Left kidney (tissue), 2 donors: ENCODE results near the gene CCSAP. TPM values are rescaled to one million over a fixed set of nuclear protein-coding genes. Genes with fewer than 3 reads are reported as not detected.
A peak's percentile ranks its signal among the peaks of the same experiment; 100 is the strongest.
"Not testable (repeated sequence)": the region's sequence is repeated elsewhere in the genome, so short reads cannot be mapped to it uniquely, and the experiment has no call there.

Experiments
- DNase-seq: peaks from one replicate; pipeline ENCODE4 v3.0.0-alpha.2; 2013
- polyA plus RNA-seq: library from polyadenylated mRNA; unstranded; fragments of 120-200 nt; gene quantifications from one replicate; pipeline ENCODE4 v1.2.1, GENCODE V29; 2013; ENCODE audit not compliant: insufficient read length

The CCSAP gene
- polyA plus RNA-seq, 1 donor = 11.2 TPM

DNA sequence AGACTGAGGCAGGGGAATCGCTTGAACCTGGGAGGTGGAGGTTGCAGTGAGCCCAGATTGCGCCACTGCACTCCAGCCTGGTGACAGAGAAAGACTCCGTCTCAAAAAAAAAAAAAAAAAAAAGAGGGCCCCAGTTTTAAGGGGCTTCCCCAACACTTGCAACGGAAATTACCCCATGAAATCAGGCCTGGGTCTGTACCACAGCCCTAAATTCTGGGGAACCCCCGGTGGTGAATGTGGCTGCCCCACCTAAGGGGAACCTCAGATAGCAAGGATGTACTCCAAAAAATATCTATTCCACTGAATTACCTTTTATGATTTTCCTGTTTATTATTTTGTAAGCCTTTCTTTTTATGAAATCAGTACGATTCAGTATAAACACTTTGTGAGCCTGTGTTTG is 15.1 kb downstream of the CCSAP start:
- not testable (repeated sequence) for DNase-seq

DNA sequence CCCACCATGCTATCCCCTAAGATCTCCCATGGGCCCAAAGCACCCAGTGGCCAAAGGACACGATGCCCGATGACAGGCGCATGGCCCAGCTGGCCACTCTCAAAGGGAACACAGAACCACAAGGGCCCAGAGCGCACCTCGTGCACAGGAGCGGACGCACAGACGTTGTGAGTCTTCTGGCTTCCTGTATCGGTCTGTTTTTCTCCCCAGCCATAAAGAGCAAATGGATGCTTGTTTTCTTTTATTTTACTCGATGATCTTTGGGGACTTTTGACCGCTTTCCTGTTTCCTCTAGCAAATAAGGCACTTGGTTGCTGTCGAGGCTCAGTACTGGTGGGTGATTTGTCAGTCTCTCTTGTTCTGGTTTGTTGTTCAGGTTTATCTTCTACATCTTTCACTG is 16.2 kb downstream of the CCSAP start:
- no peak for DNase-seq

DNA sequence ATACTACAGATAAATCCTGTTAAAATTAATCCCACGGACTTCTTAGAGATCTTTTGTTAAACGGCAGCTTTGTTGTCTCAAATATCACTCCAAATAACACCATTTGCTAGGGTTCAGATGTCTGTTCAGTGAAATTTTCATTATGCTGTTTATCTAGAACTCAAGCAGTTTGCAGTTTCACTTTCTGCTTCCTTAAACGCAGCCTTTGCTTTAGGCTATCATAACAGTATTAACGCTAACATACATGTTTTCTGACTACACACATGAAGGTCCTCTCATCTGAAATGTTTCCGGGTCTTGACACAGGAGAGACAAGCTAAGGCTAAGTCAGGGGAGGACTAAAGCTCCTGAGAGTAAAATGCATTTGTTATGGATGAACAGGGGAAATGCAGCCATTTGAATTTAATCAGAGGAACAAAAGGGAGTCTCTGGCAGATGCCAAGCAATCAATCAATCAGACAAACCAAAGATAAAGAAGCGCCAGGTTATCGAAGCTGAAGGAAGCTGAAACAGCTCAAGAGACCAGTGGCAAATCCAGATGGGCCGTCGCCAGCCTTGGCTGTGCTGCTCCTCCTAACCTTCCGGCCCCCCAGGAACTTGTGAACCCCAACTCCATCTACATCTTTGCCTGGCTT is 16.9 kb downstream of the CCSAP start:
- peak; percentile 17 for DNase-seq

DNA sequence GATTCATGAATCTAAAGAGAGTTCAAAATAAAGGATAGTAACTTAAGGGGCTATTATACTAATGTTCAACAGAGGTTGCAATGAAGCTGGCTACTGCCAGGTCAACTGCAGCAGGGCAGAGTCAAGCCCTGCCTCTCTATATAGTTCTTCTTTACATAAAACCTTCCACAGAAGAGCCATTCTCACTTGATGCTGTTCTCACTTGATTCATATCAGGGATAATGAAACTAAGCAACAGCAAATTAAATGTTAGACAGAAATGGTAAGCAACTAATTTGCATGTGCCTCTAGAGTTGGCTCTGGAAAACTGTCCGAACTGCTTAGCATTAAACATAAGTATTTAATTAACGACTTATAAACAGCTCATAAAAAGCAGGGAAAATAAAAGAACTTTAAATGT is 17.4 kb downstream of the CCSAP start:
- DNase-seq = no peak

DNA sequence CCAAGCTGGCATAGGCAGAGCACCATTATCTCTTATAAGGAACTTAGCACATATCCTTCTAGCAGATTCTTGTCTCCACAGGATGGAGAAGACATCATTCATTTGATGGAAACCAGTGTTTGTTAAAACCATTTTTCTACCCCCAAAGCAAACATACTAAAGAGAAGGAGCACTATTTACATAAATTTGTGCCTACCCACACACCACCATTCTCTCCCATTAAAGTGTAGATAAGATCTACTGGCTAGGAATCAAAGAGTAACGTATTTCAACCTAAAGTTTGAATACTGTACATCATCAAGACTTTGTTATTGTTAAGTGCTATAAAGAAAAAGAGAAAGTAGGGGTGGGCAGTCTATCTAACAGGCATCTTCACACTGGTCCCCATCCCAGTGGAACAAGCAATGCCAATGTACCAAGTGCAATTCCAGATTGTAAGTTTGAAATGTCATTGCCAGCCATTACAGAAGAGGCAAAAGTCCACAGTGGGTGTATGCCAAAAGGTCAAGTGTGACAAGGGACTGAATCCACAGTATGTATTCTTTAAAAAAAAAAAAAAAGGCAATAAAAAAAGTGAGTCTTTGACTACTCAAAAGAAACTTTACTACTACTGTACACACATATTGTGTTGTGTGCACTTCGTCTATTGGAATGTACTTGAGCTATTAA is 18.8 kb downstream of the CCSAP start:
- no peak for DNase-seq

DNA sequence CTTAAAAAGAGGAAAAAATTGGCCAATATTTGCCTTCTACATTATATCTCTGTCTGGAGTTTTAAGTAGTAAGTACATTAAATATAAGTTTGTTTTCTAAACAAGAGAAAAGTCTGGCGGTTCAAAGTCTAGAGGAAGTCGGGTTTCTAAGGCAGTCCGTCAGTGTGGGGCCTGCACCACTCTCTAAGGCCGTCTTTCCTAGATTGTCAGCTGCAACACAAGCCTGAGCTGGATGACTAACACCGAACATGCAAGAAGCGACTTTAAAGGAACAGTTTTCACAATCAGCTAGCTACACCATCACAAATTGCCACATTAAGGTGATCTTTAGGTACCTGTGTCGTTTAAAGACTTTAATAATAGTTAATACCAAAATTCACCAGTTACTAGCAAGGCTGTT is 19.6 kb downstream of the CCSAP start:
- DNase-seq = no peak

DNA sequence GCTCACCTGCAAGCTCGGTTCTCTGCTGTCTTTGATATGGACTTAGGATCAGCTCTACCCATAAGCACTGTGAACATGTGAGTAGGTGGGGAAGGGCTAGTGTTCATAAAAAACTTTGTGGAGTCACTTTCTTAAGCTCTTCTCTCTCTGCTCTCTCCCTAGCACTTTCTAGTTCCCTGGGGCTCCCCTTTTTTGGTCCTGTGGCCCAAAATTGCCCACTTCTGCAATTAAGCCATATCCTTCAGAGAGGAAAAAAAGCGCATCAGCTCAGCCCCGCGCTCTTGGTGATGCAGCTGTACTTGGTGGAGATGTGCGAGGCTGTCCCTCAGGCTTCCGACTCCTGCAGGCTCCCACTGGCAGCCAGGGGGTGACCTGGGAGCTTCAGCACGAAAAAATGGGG is 23.4 kb downstream of the CCSAP start:
- DNase-seq = no peak

DNA sequence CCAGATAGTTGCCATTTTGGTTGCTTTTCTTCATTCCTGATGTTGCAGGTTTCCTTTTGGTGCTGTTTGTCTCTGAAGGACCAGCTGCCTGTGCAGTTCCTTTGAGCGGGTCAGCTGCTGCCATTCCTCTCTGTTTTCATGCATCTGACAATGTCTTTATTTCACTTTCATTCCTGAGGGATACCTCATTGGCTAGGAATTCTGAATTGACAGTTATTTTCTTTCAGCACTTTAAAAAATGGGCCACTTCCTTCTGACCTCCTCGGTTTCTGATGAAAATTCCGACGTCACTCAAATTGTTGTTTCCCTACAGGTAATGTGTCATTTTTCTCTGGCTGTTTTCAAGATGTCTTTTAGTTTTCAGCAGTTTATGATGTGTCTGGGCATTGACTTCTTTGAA is 24.8 kb downstream of the CCSAP start:
- no peak for DNase-seq

DNA sequence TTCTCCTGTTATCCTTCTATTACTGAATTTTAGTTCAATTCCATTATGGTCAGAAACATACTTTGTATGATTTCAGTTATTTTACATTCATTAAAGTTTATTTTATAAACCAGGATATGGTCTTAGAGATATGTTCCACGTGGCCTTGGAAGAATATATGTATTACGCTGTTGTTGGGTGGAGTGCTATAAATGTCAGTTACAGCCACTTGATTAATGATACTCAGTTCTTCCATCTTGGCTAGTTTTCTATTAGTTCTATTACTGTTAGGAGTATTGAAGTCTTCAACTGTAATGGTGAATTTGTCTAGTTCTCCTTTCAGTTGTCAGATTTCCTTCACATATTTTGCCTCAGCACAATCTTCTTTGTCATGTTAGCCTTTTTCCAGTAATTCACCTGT is 26.7 kb downstream of the CCSAP start:
- no peak for DNase-seq

DNA sequence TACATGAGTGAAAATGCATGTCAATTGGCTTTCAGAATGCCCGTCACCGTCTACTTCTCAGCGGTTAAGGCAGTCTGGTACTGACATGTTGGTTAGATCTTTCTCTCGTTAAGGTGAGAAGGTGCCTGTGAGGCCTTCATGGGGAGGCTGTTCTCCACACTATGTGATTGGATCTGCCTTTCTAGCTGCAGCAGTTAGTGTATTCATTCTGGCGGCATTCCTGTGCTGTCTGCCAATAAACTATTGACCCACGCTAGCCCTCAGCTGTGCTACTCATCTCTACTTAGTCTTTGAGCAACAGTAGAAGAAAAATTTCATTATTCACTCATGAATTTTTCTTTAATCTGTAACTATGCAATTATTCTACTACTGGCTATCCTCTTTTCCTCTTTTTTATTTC is 32.0 kb downstream of the CCSAP start:
- no peak for DNase-seq

DNA sequence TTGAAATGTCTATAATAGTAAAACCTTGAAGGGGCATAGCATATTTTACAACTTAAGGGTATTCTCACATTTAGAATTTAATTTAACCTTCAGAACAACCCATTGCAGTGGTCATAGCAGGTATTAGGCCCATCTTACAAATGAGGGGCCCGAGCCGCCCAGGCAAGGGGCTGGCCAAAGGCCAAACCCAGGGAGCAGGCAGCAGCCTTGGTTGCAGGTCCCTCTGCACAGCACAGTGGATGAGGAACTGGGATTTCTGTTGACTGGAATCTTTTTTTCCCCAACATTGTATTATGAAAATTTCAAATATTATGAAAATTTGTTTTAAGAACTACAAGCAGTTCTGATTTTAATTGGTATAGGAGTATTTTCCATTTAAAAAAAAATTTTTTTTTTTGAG is 33.2 kb downstream of the CCSAP start:
- DNase-seq = no peak

DNA sequence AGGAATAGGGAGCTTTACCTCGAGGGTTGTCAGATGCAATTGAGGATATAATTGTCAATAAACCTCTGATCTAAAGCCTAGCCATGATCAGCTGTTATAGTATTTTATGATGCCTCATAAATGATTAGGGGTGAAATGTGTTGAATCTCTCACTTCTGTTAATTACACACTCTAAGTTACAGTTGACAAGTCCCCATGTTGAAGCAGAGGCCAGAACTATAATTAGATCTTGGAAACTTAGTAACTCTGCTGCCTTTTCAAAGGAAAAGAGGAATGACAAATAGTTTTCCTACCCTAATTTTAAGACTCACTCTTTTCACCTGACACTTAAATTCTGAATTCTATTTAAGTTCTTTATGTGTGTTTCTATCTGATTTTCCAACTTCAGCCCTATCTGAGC is 33.8 kb downstream of the CCSAP start:
- DNase-seq = no peak

DNA sequence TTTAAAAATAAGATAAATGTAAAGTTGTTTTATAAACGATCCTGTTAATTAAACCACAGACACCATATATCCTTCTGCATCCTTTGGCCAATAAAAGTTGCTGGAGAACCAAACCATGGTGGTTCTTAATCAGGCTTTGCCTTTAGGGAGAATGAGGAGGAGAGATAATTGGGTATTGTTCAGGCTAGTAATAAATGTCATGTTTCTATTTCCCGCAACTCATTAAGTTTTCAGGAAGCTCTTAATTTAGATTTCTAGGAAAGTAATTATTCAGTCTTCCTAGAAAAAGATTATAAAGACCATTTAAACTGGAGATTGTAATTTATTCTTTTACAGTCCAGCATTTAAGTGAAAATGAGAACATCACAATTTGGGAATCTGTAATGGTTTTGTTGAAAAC is 37.5 kb downstream of the CCSAP start:
- no peak for DNase-seq

DNA sequence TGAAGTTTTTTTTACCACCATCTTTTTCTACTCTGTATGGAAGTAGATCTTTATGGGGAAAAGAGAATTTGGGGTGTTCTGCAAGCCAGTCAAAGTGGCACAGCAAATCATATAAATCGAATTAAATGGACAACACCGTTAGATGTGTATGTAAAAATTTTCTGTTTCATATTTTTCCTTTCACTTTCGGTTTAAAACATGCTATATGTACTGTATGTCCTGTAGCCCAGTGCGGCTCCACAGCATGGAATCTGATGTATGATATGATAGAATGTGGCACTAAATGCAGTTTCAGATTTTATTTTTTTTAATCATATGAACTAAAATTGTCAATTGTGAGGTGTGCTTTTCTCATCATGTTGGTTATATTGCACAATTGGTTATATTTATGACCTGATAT is 39.0 kb downstream of the CCSAP start:
- no peak for DNase-seq

DNA sequence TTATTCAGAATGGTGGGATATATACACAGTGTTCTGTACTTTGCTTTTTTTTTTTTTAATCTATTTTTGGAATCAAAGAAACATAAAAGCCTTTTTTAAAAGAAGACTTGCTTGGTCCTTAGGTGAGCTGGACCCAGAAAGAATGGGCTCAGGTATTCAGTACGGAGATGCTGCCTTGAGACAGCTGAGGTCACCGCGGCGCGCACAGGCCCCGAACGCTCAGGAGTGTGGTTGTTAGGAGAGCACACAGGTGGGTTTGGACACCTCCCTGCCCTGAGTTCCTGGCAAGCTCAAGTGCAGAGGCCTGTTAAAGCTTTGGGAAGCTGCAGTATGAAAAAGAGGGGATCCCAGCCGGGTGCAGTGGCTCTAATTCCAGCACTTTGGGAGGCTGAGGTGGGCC is 40.1 kb downstream of the CCSAP start:
- DNase-seq = no peak

DNA sequence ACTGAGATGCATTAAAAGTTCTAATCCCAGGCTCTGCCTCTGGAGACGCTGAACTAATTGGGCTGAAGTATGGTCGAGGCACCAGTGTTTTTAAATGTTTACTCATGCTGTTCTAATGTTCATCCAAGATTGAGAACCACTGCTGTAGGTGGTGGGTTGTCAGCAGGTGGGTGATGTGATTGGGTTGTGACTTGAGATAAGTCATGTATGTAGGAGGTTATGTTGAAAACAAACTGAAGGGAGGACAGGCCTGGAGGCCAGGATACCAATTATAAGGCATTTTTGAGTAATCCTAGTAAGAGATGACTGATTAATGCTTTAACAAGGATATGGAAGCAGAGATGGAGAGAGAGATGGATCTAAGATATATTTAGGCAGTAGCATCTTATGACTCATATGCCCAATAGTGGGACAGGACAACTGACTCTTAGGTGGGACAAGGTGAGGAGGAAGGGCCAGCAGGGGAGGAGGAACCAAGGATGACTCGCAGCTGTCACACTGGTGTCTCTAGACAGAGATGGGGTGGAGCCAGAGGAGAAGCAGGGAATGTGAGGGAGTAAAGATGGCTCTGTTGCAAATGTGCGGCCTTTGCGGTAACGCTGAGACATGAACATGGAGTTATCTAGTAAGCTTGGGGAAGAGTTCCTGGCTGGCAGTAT is 42.6 kb downstream of the CCSAP start:
- DNase-seq = no peak

DNA sequence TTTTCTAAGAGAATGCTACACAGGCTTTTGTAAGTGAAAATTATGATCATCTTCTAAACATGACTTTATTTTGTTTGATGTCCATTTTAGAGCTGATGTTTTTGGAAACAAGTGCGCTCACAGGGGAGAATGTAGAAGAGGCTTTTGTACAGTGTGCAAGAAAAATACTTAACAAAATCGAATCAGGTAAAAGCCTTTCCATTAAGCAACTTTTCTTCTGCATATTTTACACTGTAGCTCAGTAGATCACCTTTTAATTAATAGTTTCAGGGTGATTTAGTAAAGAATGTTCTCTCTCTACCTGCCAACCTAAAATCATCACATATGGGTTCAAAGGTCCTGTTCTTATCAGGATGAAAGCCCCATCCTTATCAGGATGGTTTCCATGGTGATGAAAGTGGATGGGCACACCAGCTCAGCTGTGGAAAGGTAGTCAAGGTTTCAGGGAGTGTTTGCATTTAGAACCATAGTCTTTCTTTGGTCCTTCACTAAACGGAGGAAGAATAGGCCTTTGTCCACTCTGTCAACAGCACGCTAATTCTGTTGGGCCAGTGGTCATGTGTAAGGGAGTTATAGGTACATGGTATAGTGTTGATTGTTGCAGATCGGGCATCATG is 43.9 kb downstream of the CCSAP start:
- no peak for DNase-seq

DNA sequence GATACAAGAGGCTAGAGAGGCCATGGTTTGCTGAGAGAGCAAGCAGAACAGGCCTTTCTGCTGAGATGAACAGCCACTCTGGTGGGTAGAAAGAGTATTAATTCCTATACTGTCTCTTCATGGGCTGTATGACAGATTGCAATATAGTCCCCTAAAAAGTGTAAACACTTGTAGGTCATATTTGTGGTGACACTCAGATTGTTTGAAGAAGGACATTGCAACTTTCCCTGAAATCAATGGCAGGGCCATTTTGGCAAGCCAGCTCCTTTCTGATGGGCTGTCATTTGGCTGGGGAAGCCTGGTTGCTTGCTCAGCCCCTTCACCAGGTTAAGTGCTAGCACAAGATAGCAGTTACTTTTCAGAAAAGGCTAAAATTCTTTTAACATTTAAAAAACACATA is 44.4 kb downstream of the CCSAP start:
- no peak for DNase-seq

DNA sequence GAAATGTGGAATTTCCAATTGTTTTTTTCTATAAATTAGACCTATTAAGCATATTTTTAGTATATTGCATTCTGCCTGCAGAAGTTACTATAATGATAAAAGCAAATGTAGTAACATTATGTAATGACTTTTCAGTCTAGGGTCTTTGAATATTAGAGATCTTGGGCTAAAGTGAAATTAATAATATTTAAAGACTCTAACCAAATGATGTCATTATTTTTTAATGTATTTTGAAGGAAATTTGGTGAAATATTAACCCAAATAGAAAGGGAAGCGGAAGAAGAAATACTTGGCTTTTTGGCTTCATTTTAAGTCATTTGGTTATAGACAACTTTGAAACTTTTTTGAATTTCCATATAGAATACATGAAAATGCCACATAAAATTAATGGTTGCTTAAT is 45.1 kb downstream of the CCSAP start:
- no peak for DNase-seq

DNA sequence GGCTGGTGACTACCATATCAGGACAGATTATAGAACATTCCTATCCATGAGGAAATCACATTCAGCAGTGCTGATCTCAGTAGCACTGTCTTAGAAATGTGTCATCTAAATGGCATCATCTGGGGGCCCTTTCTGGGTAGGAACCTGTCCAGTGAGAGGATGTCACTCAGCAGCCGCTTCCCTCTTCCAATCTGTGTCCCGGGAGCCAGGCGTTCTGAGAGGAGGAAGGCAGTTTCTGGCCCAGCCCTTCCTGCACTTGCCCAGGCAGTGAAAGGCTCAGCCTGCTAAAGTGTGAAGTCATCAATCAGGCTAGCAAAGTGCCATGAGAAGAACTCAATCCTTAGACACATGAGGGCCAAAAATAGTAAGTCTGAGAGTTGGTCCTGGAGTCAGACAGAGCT is 46.3 kb downstream of the CCSAP start:
- DNase-seq = no peak

DNA sequence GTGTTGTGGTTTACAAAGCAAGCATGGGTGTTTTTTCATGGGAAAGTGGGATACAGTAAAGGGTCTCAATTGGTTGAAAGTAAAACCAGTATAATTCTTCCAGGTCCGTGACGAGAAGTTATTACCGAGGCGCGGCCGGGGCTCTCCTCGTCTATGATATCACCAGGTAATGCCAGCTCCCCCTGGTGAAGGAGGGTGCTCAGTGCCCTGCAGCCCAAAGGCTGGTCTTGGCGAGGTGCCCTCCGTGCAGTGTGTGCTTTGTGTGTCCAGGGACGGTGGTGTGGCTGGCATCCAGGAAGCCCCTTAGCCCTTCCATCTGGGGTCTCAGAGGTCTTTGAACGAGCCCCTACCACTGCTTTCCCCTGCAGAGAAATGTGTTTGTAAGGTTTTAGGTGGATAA is 47.1 kb downstream of the CCSAP start:
- DNase-seq = no peak

DNA sequence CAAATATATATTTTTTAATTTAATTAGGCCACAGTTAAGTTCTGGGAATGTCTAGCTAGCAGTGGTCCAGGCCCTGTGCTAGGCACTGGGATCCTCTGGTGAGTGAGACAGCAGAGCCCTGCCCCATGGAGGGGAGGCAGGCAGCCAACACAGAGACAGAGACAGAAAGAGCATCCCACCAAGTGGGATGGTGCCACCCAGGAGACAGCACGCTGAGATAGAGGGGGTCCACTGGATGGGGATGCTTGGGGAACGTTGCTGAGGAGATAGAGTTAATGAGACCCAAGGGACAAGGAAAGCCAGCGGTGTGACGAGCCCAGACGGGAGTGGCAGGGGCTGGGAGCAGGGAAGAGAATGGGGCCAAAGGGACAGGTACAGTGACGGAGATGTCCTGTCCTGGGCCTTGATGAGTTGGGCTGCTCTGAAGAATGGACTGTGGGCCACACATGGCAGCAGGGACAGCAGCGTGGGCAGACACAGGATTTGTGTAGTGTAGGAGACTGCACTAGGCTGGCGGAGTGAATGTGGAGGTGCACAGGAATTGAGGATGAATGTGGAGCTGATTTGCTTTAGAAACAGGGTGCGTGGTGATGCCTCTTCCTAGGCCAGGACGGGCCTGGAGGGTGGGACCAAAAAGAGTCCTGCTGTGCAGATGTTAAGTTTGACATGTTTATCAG is 49.2 kb downstream of the CCSAP start:
- no peak for DNase-seq

DNA sequence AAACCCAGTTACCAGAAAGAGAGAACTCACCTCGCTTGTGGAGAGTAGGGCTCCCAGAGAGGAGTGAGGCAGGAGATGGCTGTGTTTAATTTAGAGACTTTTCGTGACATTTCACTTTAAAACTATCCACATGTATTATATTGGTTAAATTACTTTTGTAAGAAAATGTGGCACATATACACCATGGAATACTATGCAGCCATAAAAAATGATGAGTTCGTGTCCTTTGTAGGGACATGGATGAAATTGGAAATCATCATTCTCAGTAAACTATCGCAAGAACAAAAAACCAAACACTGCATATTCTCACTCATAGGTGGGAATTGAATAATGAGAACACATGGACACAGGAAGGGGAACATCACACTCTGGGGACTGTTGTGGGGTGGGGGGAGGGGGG is 51.2 kb downstream of the CCSAP start:
- not testable (repeated sequence) for DNase-seq
